GM18508 (cell line): ENCODE data around the gene PDK1.

ENCODE experiments used
- ATAC-seq: cut with Tn5 transposase; IDR thresholded peaks from one replicate; pipeline ENCODE4 v1.9.1; 2021; ENCODE audit warnings: moderate number of reproducible peaks; ENCODE audit not compliant: insufficient read depth, unreplicated experiment

The PDK1 gene

GRCh38 chr2:172634477-172634876, 78.6 kb downstream of the PDK1 start:
- ATAC-seq: no peak

- ATAC-seq: no peak
Measured at GRCh38 chr2:172635548-172635947, 79.7 kb downstream of the PDK1 start.

DNA sequence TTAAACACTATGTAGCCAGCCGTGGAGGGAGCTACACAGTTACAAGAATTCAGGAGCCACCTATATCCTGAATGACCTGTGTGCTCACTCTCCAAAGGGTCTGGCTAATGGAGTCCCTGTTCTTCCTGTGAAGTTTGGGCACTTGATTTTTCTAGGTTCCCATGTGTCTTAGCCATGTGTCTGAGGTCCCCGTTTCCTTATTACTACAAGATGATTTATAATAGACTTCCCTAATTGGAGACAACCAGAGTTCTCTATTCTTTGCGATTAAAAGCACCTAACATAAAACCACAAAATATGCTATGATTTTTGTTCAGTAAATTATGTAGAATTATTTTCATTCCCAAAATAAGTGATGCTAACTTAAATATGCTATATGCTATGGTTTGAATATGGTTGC, 83.4 kb downstream of the PDK1 start:
- ATAC-seq: no peak

GRCh38 chr2:172639823-172640222, 83.9 kb downstream of the PDK1 start:
- no peak for ATAC-seq

- ATAC-seq: no peak
Measured at GRCh38 chr2:172640389-172640788, 84.5 kb downstream of the PDK1 start.

- no peak for ATAC-seq
Measured at GRCh38 chr2:172642301-172643020, 86.6 kb downstream of the PDK1 start.

- ATAC-seq: no peak
Measured at GRCh38 chr2:172643142-172643541, 87.3 kb downstream of the PDK1 start.

- no peak for ATAC-seq
Measured at GRCh38 chr2:172647439-172647838, 91.5 kb downstream of the PDK1 start.

GRCh38 chr2:172655091-172655837, 99.4 kb downstream of the PDK1 start:
- no peak for ATAC-seq

DNA sequence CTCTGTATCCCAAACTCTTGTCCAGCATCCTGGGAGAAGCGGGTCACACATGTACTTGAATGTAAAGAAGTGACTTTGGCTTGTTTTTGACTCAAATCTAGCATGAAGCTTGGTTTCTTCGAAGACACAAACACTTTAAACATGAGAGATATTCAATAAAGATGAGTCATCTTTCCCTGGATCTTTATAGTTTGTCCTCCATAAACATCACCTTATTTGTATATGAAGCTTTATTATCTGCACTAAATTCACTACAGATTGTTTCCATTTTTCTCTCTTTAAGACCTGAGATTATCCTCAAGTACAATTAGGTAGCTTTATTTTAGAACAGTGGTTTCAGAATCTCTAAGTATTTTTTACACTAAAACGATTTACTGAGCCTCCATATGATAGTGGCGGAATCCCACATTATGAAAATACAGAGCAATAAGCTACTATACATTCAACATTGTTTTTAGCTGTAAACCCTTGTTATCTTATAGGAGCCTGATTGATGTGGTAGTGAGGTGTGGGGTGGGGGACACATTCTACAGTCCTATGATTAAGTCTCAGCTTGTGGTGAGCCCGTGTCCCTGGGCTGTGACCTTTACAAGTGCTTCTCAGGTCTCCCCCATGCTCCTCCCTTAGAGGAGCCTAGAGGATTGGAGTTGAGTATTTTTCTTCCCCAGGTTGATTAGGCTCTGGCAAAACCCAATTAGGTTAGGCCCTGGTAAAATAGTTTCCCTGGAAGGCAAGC, 100.1 kb downstream of the PDK1 start:
- no peak for ATAC-seq
